NCI-H2029 treated with DMSO at 0.1 percent for 48 hours (cell line): ENCODE results near the gene TAF4B.
"Not testable (repeated sequence)": the region's sequence is repeated elsewhere in the genome, so short reads cannot be mapped to it uniquely, and the experiment has no call there.

Experiments used
- DNase-seq: peaks from one replicate; lab custom pipeline; 2025; lab: John Stamatoyannopoulos, UW

Gene TAF4B

GRCh38 chr18:26226229-26227050 is at the start of gene TAF4B:
Gene TAF4B, plus strand, starts transcription at chr18:26226445. Its CDS starts 489 bp downstream, at chr18:26226934.
- no peak for DNase-seq

- DNase-seq, result no peak
Measured at GRCh38 chr18:26181343-26181826, 44.9 kb upstream of the TAF4B start.

- DNase-seq, result no peak
Measured at GRCh38 chr18:26183395-26184112, 42.7 kb upstream of the TAF4B start.

GRCh38 chr18:26185267-26185666 is 41.0 kb upstream of the TAF4B start:
- DNase-seq, result no peak

GRCh38 chr18:26190506-26190905 is 35.7 kb upstream of the TAF4B start:
- no peak for DNase-seq

GRCh38 chr18:26192233-26192632 is 34.0 kb upstream of the TAF4B start:
- no peak for DNase-seq

GRCh38 chr18:26196605-26197004 is 29.6 kb upstream of the TAF4B start:
- no peak for DNase-seq

- DNase-seq, result not testable (repeated sequence)
Measured at GRCh38 chr18:26202001-26202400, 24.2 kb upstream of the TAF4B start.

GRCh38 chr18:26205318-26205717 is 20.9 kb upstream of the TAF4B start:
- DNase-seq, result no peak

- no peak for DNase-seq
Measured at GRCh38 chr18:26206488-26206887, 19.8 kb upstream of the TAF4B start.

- DNase-seq, result no peak
Measured at GRCh38 chr18:26207937-26208336, 18.3 kb upstream of the TAF4B start.

GRCh38 chr18:26208977-26209376 is 17.3 kb upstream of the TAF4B start:
- DNase-seq, result no peak

GRCh38 chr18:26210147-26210546 is 16.1 kb upstream of the TAF4B start:
- DNase-seq, result no peak

GRCh38 chr18:26215247-26215970 is 10.8 kb upstream of the TAF4B start:
- no peak for DNase-seq

- DNase-seq, result no peak
Measured at GRCh38 chr18:26225022-26225693, 1.1 kb upstream of the TAF4B start.

GRCh38 chr18:26225915-26226228 is 373 bp upstream of the TAF4B start:
- DNase-seq, result no peak

- DNase-seq, result no peak
Measured at GRCh38 chr18:26227051-26227670, 916 bp downstream of the TAF4B start.

- DNase-seq, result no peak
Measured at GRCh38 chr18:26228562-26229260, 2.5 kb downstream of the TAF4B start.

GRCh38 chr18:26230497-26230896 is 4.3 kb downstream of the TAF4B start:
- no peak for DNase-seq

- DNase-seq, result no peak
Measured at GRCh38 chr18:26233208-26233607, 7.0 kb downstream of the TAF4B start.

- DNase-seq, result not testable (repeated sequence)
Measured at GRCh38 chr18:26237363-26237762, 11.1 kb downstream of the TAF4B start.
